NCI-H2029 (cell line): Measurements from ENCODE around the gene MVD.

Experiments used
- DNase-seq: peaks from one replicate; lab custom pipeline; 2025; lab: John Stamatoyannopoulos, UW

The MVD gene

DNA sequence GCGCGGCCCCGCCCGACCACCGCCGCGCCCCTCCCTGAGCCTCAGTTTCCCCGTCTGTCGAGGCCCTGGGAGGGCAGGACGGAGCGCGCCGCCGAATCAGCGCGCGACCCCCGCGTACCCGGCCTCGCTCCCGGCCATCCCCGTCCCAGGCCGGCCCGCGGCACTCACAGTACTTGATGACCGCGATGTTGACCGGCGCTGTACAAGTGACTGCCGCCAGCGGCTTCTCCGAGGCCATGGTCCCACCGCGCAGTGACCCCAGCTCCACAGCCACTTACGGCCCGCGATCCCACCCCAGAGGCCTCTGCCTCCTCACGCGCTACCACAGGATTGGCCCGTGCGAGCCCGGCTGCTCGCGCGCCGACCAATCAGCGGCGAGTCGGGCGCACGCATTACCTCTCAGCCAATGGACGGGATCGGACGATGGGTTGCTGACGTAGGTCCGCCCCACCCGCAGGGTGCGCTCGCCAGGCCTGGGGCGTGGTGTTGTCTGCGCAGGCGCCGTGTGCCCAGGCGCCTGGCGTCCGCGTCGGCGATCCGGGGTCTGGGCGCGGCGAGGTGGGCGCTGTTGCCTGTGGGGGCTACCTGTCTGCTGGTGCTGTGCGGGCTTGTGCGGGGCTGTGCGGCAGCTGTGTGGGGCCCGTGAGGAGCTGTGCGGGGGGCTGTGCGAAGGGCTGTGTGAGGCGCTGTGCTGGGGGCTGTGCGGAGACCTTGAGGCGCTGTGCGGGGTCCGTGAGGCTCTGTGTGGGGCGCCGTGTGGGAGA is at the start of gene MVD:
Gene MVD, minus strand, starts transcription at position 249 of the 764 bp plus-strand sequence. Its CDS starts 11 bp downstream, at position 238.
- DNase-seq, result peak; percentile 90

- DNase-seq, result no peak
These were observed 49.6 kb upstream of the MVD start for GRCh38 chr16:88712362-88712979.

GRCh38 chr16:88711750-88712340 is 49.0 kb upstream of the MVD start:
- no peak for DNase-seq

DNA sequence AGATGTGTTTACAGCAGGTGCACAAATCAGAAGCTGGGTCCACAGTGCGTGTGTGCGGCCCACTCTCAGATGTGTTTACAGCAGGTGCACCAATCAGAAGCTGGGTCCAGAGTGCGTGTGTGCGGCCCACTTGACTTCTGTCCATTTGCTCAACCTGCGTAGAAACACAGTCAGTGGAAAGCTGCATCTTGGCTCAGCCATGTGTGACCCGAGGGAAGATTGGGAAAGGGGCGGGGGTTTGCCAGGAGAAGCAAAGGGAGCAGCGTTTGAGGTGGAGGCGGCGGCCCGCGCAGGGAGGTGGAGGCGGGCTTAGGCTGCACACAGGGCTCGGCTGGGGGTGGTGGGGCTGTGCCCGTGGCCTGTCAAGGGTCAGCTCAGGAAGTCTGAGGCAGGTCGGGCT is 47.7 kb upstream of the MVD start:
- DNase-seq, result no peak

- DNase-seq, result no peak
These were observed 44.3 kb upstream of the MVD start for GRCh38 chr16:88706965-88707826.

DNA sequence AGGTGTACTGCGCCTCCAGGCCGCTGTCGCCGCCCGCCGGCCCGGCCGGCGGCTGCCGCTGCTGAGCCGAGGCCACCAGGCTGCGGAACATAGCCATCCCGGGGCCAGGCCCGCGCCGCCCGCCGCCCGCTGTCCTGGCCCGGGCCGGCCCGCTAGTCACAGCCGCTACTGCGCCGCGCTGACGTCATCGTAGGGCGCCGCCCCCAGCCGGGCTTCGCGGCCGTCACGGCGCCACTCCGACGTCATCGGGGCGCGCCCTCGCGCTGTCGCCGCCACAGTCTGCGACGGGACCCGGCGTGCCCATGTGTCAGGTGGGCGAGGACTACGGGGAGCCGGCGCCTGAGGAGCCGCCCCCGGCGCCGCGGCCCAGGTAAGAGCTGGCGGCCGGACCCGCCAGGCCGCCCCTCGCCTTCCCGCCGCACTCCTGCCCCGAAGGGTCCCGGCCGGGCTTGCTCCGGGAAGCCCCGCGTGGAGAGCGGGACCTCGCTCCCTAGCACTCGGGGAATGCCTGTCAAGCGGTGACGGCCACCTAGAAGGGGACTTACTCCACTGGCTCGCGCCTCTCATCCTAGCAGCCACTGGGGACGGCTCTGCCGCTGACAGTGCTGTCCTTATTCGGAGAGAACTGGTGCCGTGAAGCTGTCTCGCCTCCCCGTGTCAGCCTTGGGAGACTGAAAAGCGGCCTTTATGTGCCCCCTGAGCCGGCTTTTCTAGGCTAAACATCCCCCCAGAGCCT is 43.5 kb upstream of the MVD start, which contains the start of the genes CTU2 and RNF166:
Gene CTU2, plus strand, starts transcription at position 275 of the 736 bp plus-strand sequence. Its CDS starts 28 bp downstream, at position 303.
Gene RNF166, minus strand, starts transcription at position 180 of the 736 bp plus-strand sequence. Its CDS starts 83 bp downstream, at position 97.
- peak; percentile 40 for DNase-seq

DNA sequence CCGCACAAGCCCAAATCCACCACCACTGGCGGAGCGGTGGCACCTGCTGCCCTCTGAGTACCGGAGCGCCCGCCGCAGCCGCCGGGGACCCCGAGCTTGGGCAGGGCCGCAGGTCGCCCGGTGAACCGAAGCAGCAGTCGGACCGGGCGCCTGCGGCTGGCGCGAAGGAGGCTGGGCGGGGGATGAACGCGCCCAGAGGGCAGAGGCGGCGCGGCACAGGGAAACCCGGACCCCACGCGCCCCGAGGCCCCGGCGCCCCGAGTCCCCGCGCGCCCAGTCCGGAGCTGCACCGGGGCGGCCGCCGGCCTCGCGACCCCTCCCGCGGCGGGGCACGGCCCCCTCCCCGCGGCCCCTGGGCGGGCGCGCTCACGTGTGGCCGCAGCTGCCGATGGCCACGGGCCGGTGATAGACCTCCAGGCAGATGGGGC is 42.9 kb upstream of the MVD start:
- DNase-seq, result no peak

DNA sequence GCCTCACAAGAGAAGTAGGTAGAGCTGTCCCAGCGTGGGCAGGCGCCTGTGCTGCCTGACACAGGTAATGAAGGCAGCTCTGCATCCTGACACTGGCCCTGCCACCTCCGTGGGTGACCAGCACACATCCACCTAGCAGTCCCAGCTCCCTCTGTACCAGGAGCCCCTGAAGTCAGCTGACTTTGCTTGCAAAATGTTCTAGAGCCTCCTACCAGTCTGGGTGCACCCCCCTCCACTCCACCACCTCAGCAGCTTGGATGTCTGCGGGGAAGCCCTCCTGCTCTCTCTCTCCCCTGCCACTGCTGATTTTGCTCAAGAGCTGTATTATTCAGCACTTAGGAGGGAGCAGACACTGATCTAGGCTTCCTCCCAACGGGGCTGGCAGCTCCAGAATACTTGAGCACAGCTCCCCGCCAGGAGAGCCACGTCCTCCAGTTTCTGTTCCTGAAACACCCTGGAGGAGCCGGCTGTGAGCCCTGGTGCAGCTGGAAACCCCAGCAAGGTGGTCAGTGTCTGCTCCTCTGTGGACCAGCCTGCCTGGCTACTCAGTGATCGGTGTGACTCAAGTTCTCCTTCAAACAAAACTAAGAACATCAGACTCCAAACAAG is 42.3 kb upstream of the MVD start:
- DNase-seq, result no peak

GRCh38 chr16:88703486-88704309 is 40.8 kb upstream of the MVD start:
- DNase-seq, result no peak

- no peak for DNase-seq
These were observed 39.7 kb upstream of the MVD start for GRCh38 chr16:88702371-88703210.

DNA sequence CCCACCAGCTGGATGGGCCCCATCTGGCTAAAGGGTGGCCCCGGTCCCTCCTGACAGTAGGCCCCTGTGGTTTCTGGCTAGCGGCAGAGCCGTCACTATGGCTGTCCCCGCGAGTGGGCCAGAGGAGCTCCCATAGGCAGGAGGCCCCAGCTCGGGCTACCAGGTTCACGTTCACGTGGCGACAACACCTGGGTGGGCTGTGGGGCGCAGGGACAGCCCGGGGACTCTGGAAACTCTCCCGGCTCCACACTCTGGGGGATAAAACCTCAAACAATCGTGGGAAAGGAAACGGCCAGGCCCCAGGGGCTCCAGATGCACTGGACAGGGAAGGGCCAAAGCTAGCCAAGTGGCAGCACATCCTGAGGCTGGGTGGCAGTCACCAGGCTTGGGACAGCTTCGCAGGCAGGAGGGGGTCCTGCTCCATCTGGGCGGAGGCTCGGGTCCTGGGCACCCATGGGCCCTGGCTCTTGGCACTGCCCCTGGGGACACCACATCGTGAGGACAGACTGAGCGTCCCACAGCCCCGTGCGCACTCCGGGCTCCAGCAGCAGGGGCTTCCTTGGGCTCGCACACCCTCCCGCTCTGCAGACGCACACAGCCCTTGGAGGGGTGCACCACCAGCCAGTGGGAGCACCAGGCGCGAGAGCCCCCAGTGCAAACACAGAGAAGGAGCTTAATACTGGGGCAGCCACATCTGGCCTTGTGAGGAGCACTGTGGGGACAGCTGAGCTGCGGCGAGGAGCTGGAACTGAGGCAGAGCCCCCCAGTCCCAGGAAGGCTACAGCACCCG is 38.9 kb upstream of the MVD start:
- DNase-seq, result no peak

GRCh38 chr16:88700636-88701482 is 38.0 kb upstream of the MVD start:
- no peak for DNase-seq

GRCh38 chr16:88700322-88700635 is 37.4 kb upstream of the MVD start:
- no peak for DNase-seq

DNA sequence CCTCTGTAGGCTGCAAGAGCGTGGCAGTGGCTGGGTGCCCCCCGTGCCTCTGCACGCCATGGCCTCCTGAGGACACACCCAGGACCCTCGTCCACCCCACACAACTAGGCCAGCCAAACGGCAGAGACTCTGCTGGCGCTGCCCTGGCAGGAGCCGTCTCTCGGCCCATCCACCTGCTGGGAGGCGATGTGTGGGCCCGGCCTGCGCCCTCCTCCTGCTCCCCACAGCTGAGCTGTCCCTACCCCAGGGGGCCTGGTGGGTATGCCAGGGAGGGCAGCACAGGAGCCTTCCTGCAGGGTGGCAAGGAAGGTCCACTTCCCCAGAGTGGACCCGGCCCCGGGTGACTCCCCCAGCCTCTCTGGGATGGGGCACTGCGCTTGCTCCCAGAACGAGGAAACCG is 36.3 kb upstream of the MVD start:
- no peak for DNase-seq

DNA sequence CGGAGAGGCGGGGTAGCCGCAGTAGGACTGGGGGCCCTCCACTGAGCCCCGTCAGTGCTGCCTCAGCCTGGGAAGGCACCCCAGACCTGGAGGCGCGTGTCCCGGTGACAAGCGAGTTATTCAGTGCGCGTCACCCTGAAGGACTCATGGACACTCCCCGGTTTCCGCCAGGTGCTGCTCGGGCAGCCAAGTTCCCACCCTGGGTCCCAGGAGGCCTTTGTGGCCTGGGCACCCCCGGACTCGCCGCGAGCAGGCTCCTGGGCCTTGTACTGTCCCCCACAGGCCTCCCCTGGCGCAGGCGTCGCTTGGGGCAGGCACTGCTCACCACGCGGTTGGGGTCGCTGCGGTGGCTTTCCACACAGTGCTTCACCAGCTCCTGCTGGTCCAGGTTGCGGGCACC is 35.8 kb upstream of the MVD start:
- DNase-seq, result no peak

GRCh38 chr16:88697831-88698615 is 35.1 kb upstream of the MVD start:
- DNase-seq, result no peak
